Activated T-helper 1 cell treated with anti-CD3 and anti-CD28 coated beads, Interleukin-12 subunit alpha, Interleukin-12 subunit beta, Interleukin-2, Interleukin-4 antibody, amounts not matched to agents 30 ng/mL and 10 ng/mL and 1 ng/mL, durations not matched to agents 14 hours and 24 hours and 36 hours (primary cell): ENCODE measurements around the gene ETFA. TPM values are rescaled to one million over a fixed set of nuclear protein-coding genes. Genes with fewer than 3 reads are reported as not detected.

Experiments used
- DNase-seq: peaks from one replicate; pipeline ENCODE4 v3.0.0; 2021; ENCODE audit warnings: low spot score
- H3K27ac Mint-ChIP-seq: one replicate; pipeline ENCODE4 v1.8.0; 2021; ENCODE audit warnings: mild to moderate bottlenecking, mixed read lengths
- H3K27me3 Mint-ChIP-seq: one replicate; pipeline ENCODE4 v1.8.0; 2022; ENCODE audit warnings: mild to moderate bottlenecking, moderate library complexity, mixed read lengths; ENCODE audit not compliant: insufficient read depth
- H3K36me3 Mint-ChIP-seq: one replicate; pipeline ENCODE4 v1.8.0; 2021; ENCODE audit warnings: low read depth, mixed read lengths
- H3K4me1 Mint-ChIP-seq: one replicate; pipeline ENCODE4 v1.8.0; 2021; ENCODE audit warnings: low read depth, mixed read lengths
- H3K4me3 Mint-ChIP-seq: one replicate; pipeline ENCODE4 v1.8.0; 2021; ENCODE audit warnings: mild to moderate bottlenecking, moderate library complexity, mixed read lengths
- H3K9me3 Mint-ChIP-seq: one replicate; pipeline ENCODE4 v1.8.0; 2021; ENCODE audit warnings: mixed read lengths
- intact Hi-C: fragments of 100-400 bp; cut with micrococcal nuclease; formaldehyde crosslinking; loops from one replicate; pipeline ENCODE4 v1.15.1; 2024
- total RNA-seq: library from RNA; stranded (reverse); gene quantifications from 2 replicates; pipeline ENCODE4 v1.2.3, GENCODE V29; 2022

The ETFA gene
- total RNA-seq, 1 donor from 2014 or later = 129 TPM

DNA sequence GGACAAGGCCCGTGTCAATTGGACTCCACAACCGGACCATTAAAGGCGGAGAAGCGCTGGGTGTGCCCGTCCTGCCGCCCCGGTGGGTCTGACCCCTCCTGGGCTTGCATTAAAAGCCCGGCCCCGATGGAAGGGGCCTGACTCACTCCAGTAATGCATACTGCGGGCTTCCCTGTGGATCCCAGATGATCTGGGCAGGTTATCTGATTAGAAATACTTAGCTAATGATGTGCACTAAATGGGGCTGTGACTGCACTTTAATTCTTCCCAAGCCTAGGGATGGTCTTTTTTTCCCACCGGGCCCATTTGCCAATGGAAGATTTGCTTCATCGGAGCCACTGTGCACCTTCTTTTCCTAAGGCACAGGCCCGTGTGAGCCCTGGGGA is 126.6 kb downstream of the ETFA start:
- no peak for DNase-seq
- H3K4me3 Mint-ChIP-seq = no peak overlapping the region
- H3K27ac Mint-ChIP-seq = no peak overlapping the region
- H3K27me3 Mint-ChIP-seq = peaks cover 38% of the 10 kb centered on the region
- intact Hi-C loops = loop anchor here (5.0 kb wide), 1 partner anchor 803 kb away; no protein-coding TSS in a partner anchor
- H3K9me3 Mint-ChIP-seq = no peaks in the 10 kb centered on the region
- peaks cover 10% of the 10 kb centered on the region for H3K4me1 Mint-ChIP-seq
- H3K36me3 Mint-ChIP-seq = no peaks in the 10 kb centered on the region

GRCh38 chr15:76183930-76184649 is 127.2 kb downstream of the ETFA start:
- intact Hi-C loops = loop anchor here (5.0 kb wide), 1 partner anchor 803 kb away; no protein-coding TSS in a partner anchor
- no peak for DNase-seq
- no peak overlapping the region for H3K4me3 Mint-ChIP-seq
- H3K27ac Mint-ChIP-seq = no peak overlapping the region
- no peaks in the 10 kb centered on the region for H3K36me3 Mint-ChIP-seq
- H3K4me1 Mint-ChIP-seq = peaks cover 10% of the 10 kb centered on the region
- H3K27me3 Mint-ChIP-seq = peaks cover 37% of the 10 kb centered on the region
- H3K9me3 Mint-ChIP-seq = no peaks in the 10 kb centered on the region

DNA sequence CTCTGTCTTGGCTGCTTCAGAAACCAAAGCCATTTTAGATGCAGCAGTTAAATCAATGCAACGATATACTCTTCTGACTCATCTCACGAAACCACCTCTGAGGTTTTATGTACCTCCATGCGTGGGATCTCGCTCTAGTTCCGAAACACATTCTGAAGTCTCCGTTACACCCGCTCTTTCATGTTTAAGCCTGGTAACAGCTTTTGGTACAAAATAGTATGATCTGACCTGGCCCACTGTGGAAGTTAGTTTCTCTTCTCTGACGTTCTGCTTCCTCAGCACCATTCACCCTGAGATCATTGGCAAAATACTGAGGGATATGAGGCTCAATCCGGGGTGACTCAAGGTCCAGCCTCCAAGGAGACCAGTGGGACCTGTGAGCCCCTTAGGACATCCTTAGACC is 129.6 kb downstream of the ETFA start:
- H3K4me3 Mint-ChIP-seq = peak overlapping the region; percentile 0
- H3K27ac Mint-ChIP-seq = peak overlapping the region; percentile 16
- no peaks in the 10 kb centered on the region for H3K9me3 Mint-ChIP-seq
- DNase-seq = peak; percentile 33
- peaks cover 40% of the 10 kb centered on the region for H3K27me3 Mint-ChIP-seq
- no peaks in the 10 kb centered on the region for H3K36me3 Mint-ChIP-seq
- H3K4me1 Mint-ChIP-seq = peaks cover 10% of the 10 kb centered on the region
- intact Hi-C loops = loop anchor here (1.0 to 5.0 kb wide), 2 partner anchors 30 to 806 kb away; no protein-coding TSS in a partner anchor

DNA sequence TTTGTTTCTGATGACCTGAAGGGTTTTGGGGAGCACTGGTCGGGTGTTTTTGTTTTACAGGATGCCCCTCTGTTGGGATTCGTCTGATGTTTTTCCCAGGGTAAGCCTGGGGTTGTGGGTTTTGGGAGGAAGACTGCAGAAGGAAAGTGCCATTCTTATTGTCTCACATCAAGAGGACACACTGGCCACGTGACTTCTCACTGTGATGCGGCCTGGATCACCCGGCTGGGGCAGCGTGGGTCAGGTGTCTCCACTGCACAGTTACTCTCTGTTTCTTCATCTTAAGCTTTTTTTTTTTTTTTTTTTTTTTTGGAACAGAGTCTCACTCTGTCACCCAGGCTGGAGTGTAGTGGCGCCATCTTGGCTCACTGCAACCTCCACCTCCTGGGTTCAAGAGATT is 130.9 kb downstream of the ETFA start:
- intact Hi-C loops = loop anchor here (5.0 kb wide), 1 partner anchor 807 kb away; no protein-coding TSS in a partner anchor
- H3K27me3 Mint-ChIP-seq = peaks cover 33% of the 10 kb centered on the region
- H3K4me1 Mint-ChIP-seq = peaks cover 10% of the 10 kb centered on the region

DNA sequence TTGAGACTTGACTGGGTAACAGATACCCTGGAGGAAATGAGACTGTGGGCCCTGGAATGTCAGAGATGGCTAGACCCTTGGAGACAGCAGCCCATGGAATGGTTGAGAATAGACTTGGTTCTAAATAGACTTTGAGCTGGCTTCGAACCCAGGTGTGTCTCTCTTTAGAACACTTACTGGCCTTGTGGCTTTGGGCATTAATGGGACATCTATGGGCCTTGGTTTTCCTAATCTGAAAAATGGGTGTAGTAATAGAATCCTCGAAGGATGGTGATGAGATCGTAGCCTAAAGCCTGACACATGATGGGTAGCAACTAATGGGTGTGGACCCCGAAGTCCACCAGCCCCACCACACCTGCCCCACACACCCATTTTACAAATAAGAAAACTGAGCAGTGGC is 132.2 kb downstream of the ETFA start:
- Mint-ChIP-seq H3K36me3 (no peaks in the 10 kb centered on the region), H3K4me1 (peaks cover 10% of the 10 kb centered on the region), H3K9me3 (no peaks in the 10 kb centered on the region), H3K27me3 (peaks cover 27% of the 10 kb centered on the region), H3K27ac (no peak overlapping the region), H3K4me3 (no peak overlapping the region)
- intact Hi-C loops = no loop called here
- DNase-seq = no peak

More for the DNA sequence above, 130.9 kb downstream of the ETFA start:
- no peak for DNase-seq
- H3K9me3 Mint-ChIP-seq = no peaks in the 10 kb centered on the region
- no peak overlapping the region for H3K4me3 Mint-ChIP-seq
- H3K36me3 Mint-ChIP-seq = no peaks in the 10 kb centered on the region
- no peak overlapping the region for H3K27ac Mint-ChIP-seq

- Mint-ChIP-seq H3K4me3 (no peak overlapping the region), H3K36me3 (no peaks in the 10 kb centered on the region), H3K4me1 (peaks cover 10% of the 10 kb centered on the region), H3K9me3 (no peaks in the 10 kb centered on the region), H3K27me3 (peaks cover 27% of the 10 kb centered on the region), H3K27ac (no peak overlapping the region)
- DNase-seq = no peak
- intact Hi-C loops = no loop called here
Measured at GRCh38 chr15:76178296-76179000, 132.8 kb downstream of the ETFA start.

- Mint-ChIP-seq H3K9me3 (no peaks in the 10 kb centered on the region), H3K4me1 (peaks cover 10% of the 10 kb centered on the region), H3K4me3 (no peak overlapping the region), H3K27ac (no peak overlapping the region), H3K36me3 (no peaks in the 10 kb centered on the region), H3K27me3 (peaks cover 27% of the 10 kb centered on the region)
- no peak for DNase-seq
- intact Hi-C loops = no loop called here
Measured at GRCh38 chr15:76177491-76178040, 133.7 kb downstream of the ETFA start.

DNA sequence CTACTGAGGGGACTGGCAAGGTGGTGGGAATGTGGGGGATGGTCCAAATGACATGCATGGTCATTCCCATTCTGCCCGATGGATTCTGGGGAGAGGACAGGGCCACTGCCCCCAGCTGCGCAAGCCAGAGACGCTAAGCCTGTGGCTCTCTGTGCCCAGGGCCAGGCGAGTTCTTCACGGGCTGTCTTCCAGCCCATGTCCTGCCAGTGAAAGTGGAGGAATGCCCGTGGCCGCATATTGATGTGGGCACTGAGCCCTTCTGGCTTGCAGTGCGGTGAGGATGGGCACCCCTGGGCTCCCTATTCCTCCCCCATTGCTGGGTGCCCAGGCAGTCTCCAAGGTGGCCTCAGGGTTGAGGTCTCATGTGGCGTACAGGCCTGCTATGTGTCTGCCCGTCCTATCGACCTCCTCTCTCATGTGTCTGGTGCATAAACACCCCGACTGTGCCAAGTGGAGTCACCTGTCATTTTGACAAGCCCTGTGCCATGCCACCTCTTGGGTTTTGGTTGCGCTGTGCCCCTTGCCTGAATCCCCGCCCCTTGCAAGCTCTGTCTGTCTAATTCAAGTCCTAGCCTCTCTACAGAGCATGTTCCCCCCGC is 134.7 kb downstream of the ETFA start:
- H3K27me3 Mint-ChIP-seq = peaks cover 29% of the 10 kb centered on the region
- H3K4me3 Mint-ChIP-seq = no peak overlapping the region
- DNase-seq = no peak
- peaks cover 5% of the 10 kb centered on the region for H3K4me1 Mint-ChIP-seq
- H3K9me3 Mint-ChIP-seq = no peaks in the 10 kb centered on the region
- H3K36me3 Mint-ChIP-seq = no peaks in the 10 kb centered on the region
- H3K27ac Mint-ChIP-seq = no peak overlapping the region
- intact Hi-C loops = no loop called here

DNA sequence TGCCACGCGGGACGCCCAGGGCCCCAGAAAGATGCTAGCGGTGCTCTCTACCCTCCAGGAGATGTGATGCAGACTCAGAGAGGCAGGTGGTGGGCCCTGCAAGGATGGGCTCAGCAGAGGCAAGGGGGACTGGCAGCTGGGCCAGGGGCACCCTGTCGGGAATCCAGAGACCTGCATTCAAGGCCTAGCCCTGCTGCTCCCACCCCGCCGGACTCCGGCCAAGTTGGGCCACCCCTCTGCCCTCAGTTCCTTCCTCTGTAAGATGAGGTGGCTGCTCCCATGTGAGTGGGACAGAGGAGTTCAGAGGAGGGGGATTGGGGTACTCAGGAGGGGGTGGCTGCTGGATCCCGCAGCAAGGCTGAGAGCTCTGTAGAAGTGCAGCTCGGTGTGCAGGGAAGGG is 135.2 kb downstream of the ETFA start:
- Mint-ChIP-seq H3K27ac (no peak overlapping the region), H3K36me3 (no peaks in the 10 kb centered on the region), H3K4me1 (no peaks in the 10 kb centered on the region), H3K9me3 (no peaks in the 10 kb centered on the region), H3K4me3 (no peak overlapping the region), H3K27me3 (peaks cover 25% of the 10 kb centered on the region)
- intact Hi-C loops = no loop called here
- no peak for DNase-seq

- H3K9me3 Mint-ChIP-seq = no peaks in the 10 kb centered on the region
- peaks cover 20% of the 10 kb centered on the region for H3K27me3 Mint-ChIP-seq
- no peak overlapping the region for H3K27ac Mint-ChIP-seq
- H3K36me3 Mint-ChIP-seq = no peaks in the 10 kb centered on the region
- intact Hi-C loops = no loop called here
- no peak overlapping the region for H3K4me3 Mint-ChIP-seq
- no peak for DNase-seq
- no peaks in the 10 kb centered on the region for H3K4me1 Mint-ChIP-seq
Measured at GRCh38 chr15:76175442-76175841, 135.8 kb downstream of the ETFA start.

- Mint-ChIP-seq H3K4me3 (no peak overlapping the region), H3K36me3 (no peaks in the 10 kb centered on the region), H3K27me3 (peaks cover 13% of the 10 kb centered on the region), H3K4me1 (no peaks in the 10 kb centered on the region), H3K9me3 (no peaks in the 10 kb centered on the region), H3K27ac (no peak overlapping the region)
- intact Hi-C loops = no loop called here
- no peak for DNase-seq
Measured at GRCh38 chr15:76174654-76175053, 136.6 kb downstream of the ETFA start.

GRCh38 chr15:76173317-76173834 is 137.9 kb downstream of the ETFA start:
- no peak overlapping the region for H3K4me3 Mint-ChIP-seq
- H3K9me3 Mint-ChIP-seq = no peaks in the 10 kb centered on the region
- H3K36me3 Mint-ChIP-seq = no peaks in the 10 kb centered on the region
- no peak overlapping the region for H3K27ac Mint-ChIP-seq
- DNase-seq = no peak
- H3K4me1 Mint-ChIP-seq = no peaks in the 10 kb centered on the region
- intact Hi-C loops = no loop called here
- peaks cover 11% of the 10 kb centered on the region for H3K27me3 Mint-ChIP-seq

DNA sequence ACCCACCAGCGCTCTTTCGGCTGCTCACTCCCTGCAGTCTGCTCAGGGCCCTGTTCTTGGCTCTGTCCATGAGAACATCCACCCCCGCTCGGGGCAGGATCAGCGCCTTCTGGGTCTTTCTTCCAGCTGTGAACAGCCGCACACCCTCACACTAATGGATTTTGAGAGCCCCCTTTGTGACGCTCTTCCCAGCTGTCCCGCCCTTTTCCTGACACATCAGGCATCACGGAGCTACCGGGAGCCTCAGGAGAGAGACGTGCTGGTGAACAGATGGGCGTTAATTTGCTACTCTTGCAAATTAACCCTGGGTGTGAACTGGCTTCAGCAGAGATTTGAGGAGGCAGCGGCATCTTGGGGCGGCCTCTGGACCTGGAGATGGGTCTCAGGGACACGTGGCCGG is 138.5 kb downstream of the ETFA start:
- no peaks in the 10 kb centered on the region for H3K4me1 Mint-ChIP-seq

More for the DNA sequence above, 138.5 kb downstream of the ETFA start:
- intact Hi-C loops = no loop called here
- no peak overlapping the region for H3K4me3 Mint-ChIP-seq
- H3K27ac Mint-ChIP-seq = no peak overlapping the region
- no peak for DNase-seq
- H3K27me3 Mint-ChIP-seq = peaks cover 7% of the 10 kb centered on the region
- no peaks in the 10 kb centered on the region for H3K9me3 Mint-ChIP-seq
- no peaks in the 10 kb centered on the region for H3K36me3 Mint-ChIP-seq
